HEK293 (cell line): ENCODE results near the gene CKS1B.

ENCODE experiments used
- BCL11A ChIP-seq: fragments of 450-650 bp; formaldehyde crosslinking; IDR thresholded peaks from 2 replicates; pipeline ENCODE4 v1.5.1; 2016; ENCODE audit warnings: low read depth, missing biosample characterization, missing genetic modification characterization
- GLIS1 ChIP-seq: fragments of 450-650 bp; formaldehyde crosslinking; IDR thresholded peaks from 2 replicates; pipeline ENCODE4 v1.5.1; 2016; ENCODE audit warnings: missing biosample characterization, missing genetic modification characterization
- OVOL3 ChIP-seq: fragments of 450-650 bp; formaldehyde crosslinking; IDR thresholded peaks from 2 replicates; pipeline ENCODE4 v1.5.1; 2016; ENCODE audit warnings: missing biosample characterization, missing genetic modification characterization
- ZBTB17 ChIP-seq: fragments of 450-650 bp; formaldehyde crosslinking; IDR thresholded peaks from 2 replicates; pipeline ENCODE4 v1.5.1; 2016; ENCODE audit warnings: missing biosample characterization, missing genetic modification characterization
- ZNF19 ChIP-seq: fragments of 450-650 bp; formaldehyde crosslinking; IDR thresholded peaks from 2 replicates; pipeline ENCODE4; 2016; ENCODE audit warnings: missing biosample characterization, missing genetic modification characterization, low read depth
- ZNF335 ChIP-seq: fragments of 450-650 bp; formaldehyde crosslinking; conservative IDR thresholded peaks from 2 replicates; pipeline ENCODE4 v1.5.1; 2016; ENCODE audit warnings: missing biosample characterization, missing genetic modification characterization
- ZNF658 ChIP-seq: fragments of 450-650 bp; formaldehyde crosslinking; IDR thresholded peaks from 2 replicates; pipeline ENCODE4; 2016; ENCODE audit warnings: missing biosample characterization, missing genetic modification characterization
- TF ChIP-seq, protein P1 (sequence below): fragments of 450-650 bp; formaldehyde crosslinking; IDR thresholded peaks from 2 replicates; pipeline ENCODE4 v1.5.1; 2016; ENCODE audit warnings: missing biosample characterization, missing genetic modification characterization, borderline replicate concordance
- TF ChIP-seq, protein P2 (sequence below): fragments of 450-650 bp; formaldehyde crosslinking; IDR thresholded peaks from 2 replicates; pipeline ENCODE4 v1.5.1; 2016; ENCODE audit warnings: missing biosample characterization, missing genetic modification characterization
- TF ChIP-seq, protein P3 (sequence below): fragments of 450-650 bp; formaldehyde crosslinking; IDR thresholded peaks from 2 replicates; pipeline ENCODE4 v1.5.1; 2016; ENCODE audit warnings: missing biosample characterization, missing genetic modification characterization
- TF ChIP-seq, protein P4 (sequence below): fragments of 450-650 bp; formaldehyde crosslinking; IDR thresholded peaks from 2 replicates; pipeline ENCODE4 v1.5.1; 2016; ENCODE audit warnings: missing biosample characterization, missing genetic modification characterization
- TF ChIP-seq, protein P5 (sequence below): fragments of 450-650 bp; formaldehyde crosslinking; conservative IDR thresholded peaks from 2 replicates; pipeline ENCODE4 v1.5.1; 2016; ENCODE audit warnings: low read depth, missing biosample characterization, missing genetic modification characterization

Gene CKS1B

DNA sequence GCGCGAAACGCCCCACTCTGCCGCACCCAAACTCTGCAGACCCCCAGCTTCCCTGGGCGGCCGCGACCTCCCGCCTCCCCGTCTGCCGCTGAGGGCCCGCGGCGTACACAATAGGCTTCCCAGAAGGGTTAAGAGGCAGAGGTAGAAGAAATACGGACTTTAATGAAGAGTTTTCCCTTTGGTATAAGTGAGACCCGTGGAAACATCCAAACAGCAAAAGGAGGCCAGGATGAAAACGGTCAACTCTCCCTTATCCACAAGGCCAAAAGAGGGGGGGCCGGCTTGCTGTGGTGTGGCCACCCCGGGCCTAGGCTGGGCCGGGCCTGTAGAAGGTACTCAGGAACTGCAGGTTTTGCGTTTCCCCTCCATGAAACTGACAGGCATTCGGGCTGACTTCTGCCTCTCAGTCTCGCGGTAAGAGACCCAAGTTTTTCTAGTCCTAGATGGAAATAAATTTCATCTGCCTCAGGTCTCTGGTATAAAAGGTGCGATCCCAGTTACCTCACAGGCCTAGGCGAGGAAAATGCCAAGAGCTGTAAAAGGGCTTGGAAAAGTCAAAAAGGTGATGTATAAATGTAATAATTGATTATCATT, 12.2 kb upstream of the CKS1B start (continued):
- TF ChIP-seq, protein P1, sequence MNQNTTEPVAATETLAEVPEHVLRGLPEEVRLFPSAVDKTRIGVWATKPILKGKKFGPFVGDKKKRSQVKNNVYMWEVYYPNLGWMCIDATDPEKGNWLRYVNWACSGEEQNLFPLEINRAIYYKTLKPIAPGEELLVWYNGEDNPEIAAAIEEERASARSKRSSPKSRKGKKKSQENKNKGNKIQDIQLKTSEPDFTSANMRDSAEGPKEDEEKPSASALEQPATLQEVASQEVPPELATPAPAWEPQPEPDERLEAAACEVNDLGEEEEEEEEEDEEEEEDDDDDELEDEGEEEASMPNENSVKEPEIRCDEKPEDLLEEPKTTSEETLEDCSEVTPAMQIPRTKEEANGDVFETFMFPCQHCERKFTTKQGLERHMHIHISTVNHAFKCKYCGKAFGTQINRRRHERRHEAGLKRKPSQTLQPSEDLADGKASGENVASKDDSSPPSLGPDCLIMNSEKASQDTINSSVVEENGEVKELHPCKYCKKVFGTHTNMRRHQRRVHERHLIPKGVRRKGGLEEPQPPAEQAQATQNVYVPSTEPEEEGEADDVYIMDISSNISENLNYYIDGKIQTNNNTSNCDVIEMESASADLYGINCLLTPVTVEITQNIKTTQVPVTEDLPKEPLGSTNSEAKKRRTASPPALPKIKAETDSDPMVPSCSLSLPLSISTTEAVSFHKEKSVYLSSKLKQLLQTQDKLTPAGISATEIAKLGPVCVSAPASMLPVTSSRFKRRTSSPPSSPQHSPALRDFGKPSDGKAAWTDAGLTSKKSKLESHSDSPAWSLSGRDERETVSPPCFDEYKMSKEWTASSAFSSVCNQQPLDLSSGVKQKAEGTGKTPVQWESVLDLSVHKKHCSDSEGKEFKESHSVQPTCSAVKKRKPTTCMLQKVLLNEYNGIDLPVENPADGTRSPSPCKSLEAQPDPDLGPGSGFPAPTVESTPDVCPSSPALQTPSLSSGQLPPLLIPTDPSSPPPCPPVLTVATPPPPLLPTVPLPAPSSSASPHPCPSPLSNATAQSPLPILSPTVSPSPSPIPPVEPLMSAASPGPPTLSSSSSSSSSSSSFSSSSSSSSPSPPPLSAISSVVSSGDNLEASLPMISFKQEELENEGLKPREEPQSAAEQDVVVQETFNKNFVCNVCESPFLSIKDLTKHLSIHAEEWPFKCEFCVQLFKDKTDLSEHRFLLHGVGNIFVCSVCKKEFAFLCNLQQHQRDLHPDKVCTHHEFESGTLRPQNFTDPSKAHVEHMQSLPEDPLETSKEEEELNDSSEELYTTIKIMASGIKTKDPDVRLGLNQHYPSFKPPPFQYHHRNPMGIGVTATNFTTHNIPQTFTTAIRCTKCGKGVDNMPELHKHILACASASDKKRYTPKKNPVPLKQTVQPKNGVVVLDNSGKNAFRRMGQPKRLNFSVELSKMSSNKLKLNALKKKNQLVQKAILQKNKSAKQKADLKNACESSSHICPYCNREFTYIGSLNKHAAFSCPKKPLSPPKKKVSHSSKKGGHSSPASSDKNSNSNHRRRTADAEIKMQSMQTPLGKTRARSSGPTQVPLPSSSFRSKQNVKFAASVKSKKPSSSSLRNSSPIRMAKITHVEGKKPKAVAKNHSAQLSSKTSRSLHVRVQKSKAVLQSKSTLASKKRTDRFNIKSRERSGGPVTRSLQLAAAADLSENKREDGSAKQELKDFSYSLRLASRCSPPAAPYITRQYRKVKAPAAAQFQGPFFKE (tag by site-specific recombination): no peak
- TF ChIP-seq BCL11A (tag by site-specific recombination): peak; percentile 15; the same call in 1 of the 2 replicates
- peak; percentile 9; the same call in 1 of the 2 replicates for TF ChIP-seq OVOL3
- TF ChIP-seq ZBTB17 (tag by site-specific recombination): no peak
- TF ChIP-seq GLIS1 (tag by site-specific recombination): peak; percentile 11; the same call in 1 of the 2 replicates
- TF ChIP-seq ZNF658: no peak
- TF ChIP-seq, protein P2, sequence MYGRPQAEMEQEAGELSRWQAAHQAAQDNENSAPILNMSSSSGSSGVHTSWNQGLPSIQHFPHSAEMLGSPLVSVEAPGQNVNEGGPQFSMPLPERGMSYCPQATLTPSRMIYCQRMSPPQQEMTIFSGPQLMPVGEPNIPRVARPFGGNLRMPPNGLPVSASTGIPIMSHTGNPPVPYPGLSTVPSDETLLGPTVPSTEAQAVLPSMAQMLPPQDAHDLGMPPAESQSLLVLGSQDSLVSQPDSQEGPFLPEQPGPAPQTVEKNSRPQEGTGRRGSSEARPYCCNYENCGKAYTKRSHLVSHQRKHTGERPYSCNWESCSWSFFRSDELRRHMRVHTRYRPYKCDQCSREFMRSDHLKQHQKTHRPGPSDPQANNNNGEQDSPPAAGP (tag by site-specific recombination): no peak
- TF ChIP-seq, protein P3, sequence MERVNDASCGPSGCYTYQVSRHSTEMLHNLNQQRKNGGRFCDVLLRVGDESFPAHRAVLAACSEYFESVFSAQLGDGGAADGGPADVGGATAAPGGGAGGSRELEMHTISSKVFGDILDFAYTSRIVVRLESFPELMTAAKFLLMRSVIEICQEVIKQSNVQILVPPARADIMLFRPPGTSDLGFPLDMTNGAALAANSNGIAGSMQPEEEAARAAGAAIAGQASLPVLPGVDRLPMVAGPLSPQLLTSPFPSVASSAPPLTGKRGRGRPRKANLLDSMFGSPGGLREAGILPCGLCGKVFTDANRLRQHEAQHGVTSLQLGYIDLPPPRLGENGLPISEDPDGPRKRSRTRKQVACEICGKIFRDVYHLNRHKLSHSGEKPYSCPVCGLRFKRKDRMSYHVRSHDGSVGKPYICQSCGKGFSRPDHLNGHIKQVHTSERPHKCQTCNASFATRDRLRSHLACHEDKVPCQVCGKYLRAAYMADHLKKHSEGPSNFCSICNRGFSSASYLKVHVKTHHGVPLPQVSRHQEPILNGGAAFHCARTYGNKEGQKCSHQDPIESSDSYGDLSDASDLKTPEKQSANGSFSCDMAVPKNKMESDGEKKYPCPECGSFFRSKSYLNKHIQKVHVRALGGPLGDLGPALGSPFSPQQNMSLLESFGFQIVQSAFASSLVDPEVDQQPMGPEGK (tag by site-specific recombination): peak; percentile 65
- TF ChIP-seq, protein P4, sequence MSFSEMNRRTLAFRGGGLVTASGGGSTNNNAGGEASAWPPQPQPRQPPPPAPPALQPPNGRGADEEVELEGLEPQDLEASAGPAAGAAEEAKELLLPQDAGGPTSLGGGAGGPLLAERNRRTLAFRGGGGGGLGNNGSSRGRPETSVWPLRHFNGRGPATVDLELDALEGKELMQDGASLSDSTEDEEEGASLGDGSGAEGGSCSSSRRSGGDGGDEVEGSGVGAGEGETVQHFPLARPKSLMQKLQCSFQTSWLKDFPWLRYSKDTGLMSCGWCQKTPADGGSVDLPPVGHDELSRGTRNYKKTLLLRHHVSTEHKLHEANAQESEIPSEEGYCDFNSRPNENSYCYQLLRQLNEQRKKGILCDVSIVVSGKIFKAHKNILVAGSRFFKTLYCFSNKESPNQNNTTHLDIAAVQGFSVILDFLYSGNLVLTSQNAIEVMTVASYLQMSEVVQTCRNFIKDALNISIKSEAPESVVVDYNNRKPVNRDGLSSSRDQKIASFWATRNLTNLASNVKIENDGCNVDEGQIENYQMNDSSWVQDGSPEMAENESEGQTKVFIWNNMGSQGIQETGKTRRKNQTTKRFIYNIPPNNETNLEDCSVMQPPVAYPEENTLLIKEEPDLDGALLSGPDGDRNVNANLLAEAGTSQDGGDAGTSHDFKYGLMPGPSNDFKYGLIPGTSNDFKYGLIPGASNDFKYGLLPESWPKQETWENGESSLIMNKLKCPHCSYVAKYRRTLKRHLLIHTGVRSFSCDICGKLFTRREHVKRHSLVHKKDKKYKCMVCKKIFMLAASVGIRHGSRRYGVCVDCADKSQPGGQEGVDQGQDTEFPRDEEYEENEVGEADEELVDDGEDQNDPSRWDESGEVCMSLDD (tag by site-specific recombination): peak; percentile 47; the same call in 1 of the 2 replicates
- TF ChIP-seq, protein P5, sequence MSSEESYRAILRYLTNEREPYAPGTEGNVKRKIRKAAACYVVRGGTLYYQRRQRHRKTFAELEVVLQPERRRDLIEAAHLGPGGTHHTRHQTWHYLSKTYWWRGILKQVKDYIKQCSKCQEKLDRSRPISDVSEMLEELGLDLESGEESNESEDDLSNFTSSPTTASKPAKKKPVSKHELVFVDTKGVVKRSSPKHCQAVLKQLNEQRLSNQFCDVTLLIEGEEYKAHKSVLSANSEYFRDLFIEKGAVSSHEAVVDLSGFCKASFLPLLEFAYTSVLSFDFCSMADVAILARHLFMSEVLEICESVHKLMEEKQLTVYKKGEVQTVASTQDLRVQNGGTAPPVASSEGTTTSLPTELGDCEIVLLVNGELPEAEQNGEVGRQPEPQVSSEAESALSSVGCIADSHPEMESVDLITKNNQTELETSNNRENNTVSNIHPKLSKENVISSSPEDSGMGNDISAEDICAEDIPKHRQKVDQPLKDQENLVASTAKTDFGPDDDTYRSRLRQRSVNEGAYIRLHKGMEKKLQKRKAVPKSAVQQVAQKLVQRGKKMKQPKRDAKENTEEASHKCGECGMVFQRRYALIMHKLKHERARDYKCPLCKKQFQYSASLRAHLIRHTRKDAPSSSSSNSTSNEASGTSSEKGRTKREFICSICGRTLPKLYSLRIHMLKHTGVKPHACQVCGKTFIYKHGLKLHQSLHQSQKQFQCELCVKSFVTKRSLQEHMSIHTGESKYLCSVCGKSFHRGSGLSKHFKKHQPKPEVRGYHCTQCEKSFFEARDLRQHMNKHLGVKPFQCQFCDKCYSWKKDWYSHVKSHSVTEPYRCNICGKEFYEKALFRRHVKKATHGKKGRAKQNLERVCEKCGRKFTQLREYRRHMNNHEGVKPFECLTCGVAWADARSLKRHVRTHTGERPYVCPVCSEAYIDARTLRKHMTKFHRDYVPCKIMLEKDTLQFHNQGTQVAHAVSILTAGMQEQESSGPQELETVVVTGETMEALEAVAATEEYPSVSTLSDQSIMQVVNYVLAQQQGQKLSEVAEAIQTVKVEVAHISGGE (tag by site-specific recombination): no peak
- TF ChIP-seq ZNF335 (tag by site-specific recombination): peak; percentile 88
- no peak for TF ChIP-seq ZNF19
